COLO829 (cell line): Measurements from ENCODE around the gene S100A16.
"Not testable (repeated sequence)": the region's sequence is repeated elsewhere in the genome, so short reads cannot be mapped to it uniquely, and the experiment has no call there.

Source experiments
- DNase-seq: peaks from one replicate; pipeline ENCODE4 v3.0.0; 2012; ENCODE audit warnings: low spot score

The S100A16 gene

GRCh38 chr1:153585006-153585405 lies 27.9 kb downstream of the S100A16 start:
- no peak for DNase-seq

- no peak for DNase-seq
Measured at GRCh38 chr1:153583976-153584375, 29.0 kb downstream of the S100A16 start.

- not testable (repeated sequence) for DNase-seq
Measured at GRCh38 chr1:153583514-153583913, 29.4 kb downstream of the S100A16 start.

GRCh38 chr1:153582836-153583235 lies 30.1 kb downstream of the S100A16 start:
- DNase-seq, result not testable (repeated sequence)

GRCh38 chr1:153578936-153579335 lies 34.0 kb downstream of the S100A16 start:
- no peak for DNase-seq

- DNase-seq, result no peak
Measured at GRCh38 chr1:153578490-153578889, 34.4 kb downstream of the S100A16 start.

GRCh38 chr1:153577624-153578051 lies 35.3 kb downstream of the S100A16 start:
- no peak for DNase-seq

GRCh38 chr1:153577138-153577537 lies 35.8 kb downstream of the S100A16 start:
- DNase-seq, result no peak

- not testable (repeated sequence) for DNase-seq
Measured at GRCh38 chr1:153575497-153575896, 37.4 kb downstream of the S100A16 start.

GRCh38 chr1:153575081-153575491 lies 37.9 kb downstream of the S100A16 start:
- not testable (repeated sequence) for DNase-seq

GRCh38 chr1:153573351-153573750 lies 39.6 kb downstream of the S100A16 start:
- DNase-seq, result no peak

- peak; percentile 88 for DNase-seq
Measured at GRCh38 chr1:153572569-153573015, 40.3 kb downstream of the S100A16 start.

- no peak for DNase-seq
Measured at GRCh38 chr1:153571706-153572105, 41.2 kb downstream of the S100A16 start.

- DNase-seq, result no peak
Measured at GRCh38 chr1:153570874-153571273, 42.1 kb downstream of the S100A16 start.

- DNase-seq, result no peak
Measured at GRCh38 chr1:153569465-153569864, 43.5 kb downstream of the S100A16 start.

GRCh38 chr1:153568367-153569099 lies 44.4 kb downstream of the S100A16 start:
- peak; percentile 93 for DNase-seq

GRCh38 chr1:153567621-153568366 lies 45.1 kb downstream of the S100A16 start:
- DNase-seq, result peak; percentile 89

- peak; percentile 99 for DNase-seq
Measured at GRCh38 chr1:153566414-153567371, 46.2 kb downstream of the S100A16 start.

- DNase-seq, result peak; percentile 84
Measured at GRCh38 chr1:153565529-153566374, 47.2 kb downstream of the S100A16 start, which contains the start of gene S100A2. Gene S100A2, minus strand, starts transcription at chr1:153565844. Its CDS starts 1,967 bp downstream, at chr1:153563877.

GRCh38 chr1:153563991-153564390 lies 48.9 kb downstream of the S100A16 start:
- DNase-seq, result no peak

- no peak for DNase-seq
Measured at GRCh38 chr1:153563483-153563901, 49.4 kb downstream of the S100A16 start.
